SK-N-SH (cell line): ENCODE results near the gene RAD52. TPM values are rescaled to one million over a fixed set of nuclear protein-coding genes. Genes with fewer than 3 reads are reported as not detected.

Source experiments
- CTCF ChIA-PET: fragments of 300-600, 350-600 bp; formaldehyde crosslinking; extraction: SDS; loops from one replicate; lab custom pipeline; 2021; lab: Yijun Ruan, JAX
- POLR2A ChIA-PET: fragments of 350-600 bp; sonication (Branson Sonifier 250); formaldehyde crosslinking; extraction: SDS; loops from one replicate; lab custom pipeline; 2020; ENCODE audit warnings: antibody characterized with exemption, inconsistent platforms; lab: Yijun Ruan, JAX
- DNase-seq: peaks from one replicate; pipeline ENCODE4 v3.0.0; 2012
- H2AFZ ChIP-seq: fragments of 200-600 bp; sonication (generic); 2 replicates; pipeline ENCODE4 v1.8.1; 2016; ENCODE audit warnings: antibody characterized with exemption, mild to moderate bottlenecking, low read depth
- H3F3A ChIP-seq: fragments of 200-600 bp; sonication (generic); replicated peaks from 2 replicates; pipeline ENCODE3; 2016; ENCODE audit warnings: antibody characterized with exemption, mild to moderate bottlenecking; ENCODE audit not compliant: insufficient read depth
- H3K27ac ChIP-seq, 2 experiments: fragments of 200-500 bp in 1 of 2; fragments of 200-600 bp in 1 of 2; sonication (Bioruptor generic) in 1 of 2; sonication (generic), shearing (Covaris generic) in 1 of 2; 2 replicates each; pipeline versions ENCODE4 v1.5.1 to v1.6.1; 2014 to 2016; ENCODE audit warnings: low read depth in 2 of 2, inconsistent platforms in 1 of 2, low read length in 1 of 2, mild to moderate bottlenecking in 1 of 2, mixed read lengths in 1 of 2
- H3K27me3 ChIP-seq: fragments of 200-600 bp; sonication (generic), shearing (Covaris generic); 2 replicates; pipeline ENCODE4 v1.6.1; 2016; ENCODE audit warnings: mixed run types; ENCODE audit not compliant: insufficient read depth
- H3K36me3 ChIP-seq, 2 experiments: fragments of 200-500 bp in 1 of 2; fragments of 200-600 bp in 1 of 2; sonication (Bioruptor generic) in 1 of 2; sonication (generic) in 1 of 2; replicated peaks in 1 of 2; 2 replicates each; pipeline versions ENCODE3 to v1.5.1; 2014 to 2016; ENCODE audit warnings: low read length in 1 of 2, mild to moderate bottlenecking in 1 of 2; ENCODE audit not compliant: insufficient read depth in 2 of 2, control insufficient read depth in 1 of 2
- H3K4me1 ChIP-seq, 2 experiments: fragments of 200-500 bp in 1 of 2; fragments of 200-600 bp in 1 of 2; sonication (Bioruptor generic) in 1 of 2; sonication (generic), shearing (Covaris generic) in 1 of 2; 2 replicates each; pipeline versions ENCODE4 v1.5.1 to v1.6.1; 2014 to 2016; ENCODE audit warnings: low read depth in 1 of 2, low read length in 1 of 2, mixed run types in 1 of 2; ENCODE audit not compliant: insufficient read depth in 2 of 2, control insufficient read depth in 1 of 2
- H3K4me2 ChIP-seq: fragments of 200-600 bp; sonication (generic), shearing (Covaris generic); 2 replicates; pipeline ENCODE4 v1.6.1; 2017; ENCODE audit warnings: mixed run types
- H3K4me3 ChIP-seq, 2 experiments: fragments of 200-500 bp in 1 of 2; fragments of 200-600 bp in 1 of 2; sonication (Bioruptor generic) in 1 of 2; sonication (generic), shearing (Covaris generic) in 1 of 2; 2 replicates each; pipeline versions ENCODE4 v1.5.1 to v1.8.1; 2014 to 2016; ENCODE audit warnings: low read depth in 2 of 2, inconsistent platforms in 1 of 2, low read length in 1 of 2, mild to moderate bottlenecking in 1 of 2, mixed read lengths in 1 of 2, moderate library complexity in 1 of 2
- H3K79me2 ChIP-seq: fragments of 200-600 bp; sonication (generic); 2 replicates; pipeline ENCODE4 v1.8.1; 2017; ENCODE audit warnings: mild to moderate bottlenecking; ENCODE audit not compliant: insufficient read depth
- H3K9ac ChIP-seq: fragments of 200-600 bp; sonication (generic); 2 replicates; pipeline ENCODE4 v1.6.1; 2017; ENCODE audit warnings: mixed run types
- H3K9me2 ChIP-seq: fragments of 200-600 bp; sonication (generic); 2 replicates; pipeline ENCODE4 v1.6.1; 2017; ENCODE audit warnings: mixed run types
- H3K9me3 ChIP-seq: fragments of 200-600 bp; sonication (generic); 2 replicates; pipeline ENCODE4 v1.6.1; 2017; ENCODE audit warnings: mixed run types, mild to moderate bottlenecking, moderate library complexity
- H4K20me1 ChIP-seq: fragments of 200-600 bp; sonication (generic); 2 replicates; pipeline ENCODE4 v1.6.1; 2017; ENCODE audit warnings: mild to moderate bottlenecking, mixed run types; ENCODE audit not compliant: insufficient read depth
- CHD2 ChIP-seq: fragments of 150-350 bp; IDR thresholded peaks from 2 replicates; pipeline ENCODE4 v1.6.1; 2018; ENCODE audit warnings: low read length; ENCODE audit not compliant: partially characterized antibody
- ELF1 ChIP-seq: IDR thresholded peaks from 2 replicates; pipeline ENCODE4 v1.4.0; 2012
- EP300 ChIP-seq, 2 experiments: IDR thresholded peaks; 2 replicates each; pipeline versions ENCODE4 v1.4.0 to v1.6.1; 2012; ENCODE audit warnings: borderline replicate concordance in 1 of 2, low read depth in 1 of 2, low read length in 1 of 2
- EZH2phosphoT487 ChIP-seq: fragments of 200-600 bp; sonication (generic); IDR thresholded peaks from 2 replicates; pipeline ENCODE4 v1.6.1; 2017; ENCODE audit warnings: low read depth, mixed run types, mild to moderate bottlenecking, antibody characterized with exemption, moderate library complexity, borderline replicate concordance
- FOSL2 ChIP-seq: IDR thresholded peaks from 2 replicates; pipeline ENCODE4 v1.4.0; 2012; ENCODE audit warnings: low read depth, mild to moderate bottlenecking, moderate library complexity, borderline replicate concordance
- FOXJ3 ChIP-seq: sonication (generic); formaldehyde crosslinking; IDR thresholded peaks from 2 replicates; pipeline ENCODE4 v1.5.1; 2020; ENCODE audit warnings: mild to moderate bottlenecking, missing genetic modification reagents
- FOXM1 ChIP-seq: IDR thresholded peaks from 2 replicates; pipeline ENCODE4 v1.4.0; 2012; ENCODE audit warnings: low read depth, mild to moderate bottlenecking
- GABPA ChIP-seq: IDR thresholded peaks from 2 replicates; pipeline ENCODE4 v1.4.0; 2012; ENCODE audit warnings: low read depth, mild to moderate bottlenecking
- IRF3 ChIP-seq: fragments of 150-350 bp; IDR thresholded peaks from 2 replicates; pipeline ENCODE4 v1.6.1; 2016; ENCODE audit warnings: mild to moderate bottlenecking, low read depth, low read length
- NRF1 ChIP-seq: IDR thresholded peaks from 2 replicates; pipeline ENCODE4 v1.6.1; 2012; ENCODE audit warnings: low read depth, mild to moderate bottlenecking, low read length
- PBX3 ChIP-seq: IDR thresholded peaks from 2 replicates; pipeline ENCODE4; 2012
- POLR2AphosphoS5 ChIP-seq: IDR thresholded peaks from 2 replicates; pipeline ENCODE4 v1.6.1; 2012; ENCODE audit warnings: low read depth, low read length
- RAD21 ChIP-seq: IDR thresholded peaks from 2 replicates; pipeline ENCODE4 v1.6.1; 2012; ENCODE audit warnings: mild to moderate bottlenecking, low read length
- RFX5 ChIP-seq: IDR thresholded peaks from 2 replicates; pipeline ENCODE4 v1.6.1; 2012; ENCODE audit warnings: mild to moderate bottlenecking, improper control_type of control experiment, low read length
- SIN3A ChIP-seq: IDR thresholded peaks from 2 replicates; pipeline ENCODE4 v1.6.1; 2012; ENCODE audit warnings: low read depth, mild to moderate bottlenecking, low read length, moderate library complexity, borderline replicate concordance
- SMC3 ChIP-seq: IDR thresholded peaks from 2 replicates; pipeline ENCODE4 v1.6.1; 2012; ENCODE audit warnings: low read depth, low read length, improper control_type of control experiment
- TCF12 ChIP-seq: IDR thresholded peaks from 2 replicates; pipeline ENCODE4 v1.4.0; 2012
- TEAD4 ChIP-seq: IDR thresholded peaks from 2 replicates; pipeline ENCODE4 v1.4.0; 2012; ENCODE audit warnings: mild to moderate bottlenecking, borderline replicate concordance; ENCODE audit not compliant: insufficient read depth
- USF1 ChIP-seq: IDR thresholded peaks from 2 replicates; pipeline ENCODE4 v1.4.0; 2012; ENCODE audit warnings: low read depth, borderline replicate concordance
- YY1 ChIP-seq: IDR thresholded peaks from 2 replicates; pipeline ENCODE4 v1.4.0; 2012; ENCODE audit warnings: low read depth, mild to moderate bottlenecking
- WGBS: methylation state at CpG from one replicate; pipeline ENCODE4 v1.1.6; 2017; ENCODE audit warnings: low lambda C conversion rate; 5-methylcytosine and 5-hydroxymethylcytosine counted together
- polyA plus RNA-seq, 3 experiments: library from polyadenylated mRNA; depleted of rRNA; stranded (reverse); fragments of >200 nt; gene quantifications; 2 replicates each; pipeline ENCODE4 v1.2.3, GENCODE V29; 2012

Gene RAD52
- polyA plus RNA-seq, 1 of the 3 experiments (the other 2 are of a cell fraction), result 11.2 TPM

- Histone ChIP-seq H3K79me2 (no peaks in the 10 kb centered on the region), H3K4me2 (no peak overlapping the region), H3K27me3 (no peaks in the 10 kb centered on the region), H3K36me3 (no peaks in the 10 kb centered on the region), H3K9me3 (no peaks in the 10 kb centered on the region), H3K27ac (no peak overlapping the region), H3F3A (peaks cover 3% of the 10 kb centered on the region), H4K20me1 (no peaks in the 10 kb centered on the region), H2AFZ (no peak overlapping the region), H3K9me2 (no peaks in the 10 kb centered on the region), H3K4me1 (no peaks in the 10 kb centered on the region; a peak in 1 of 4 replicates), H3K9ac (no peak overlapping the region), H3K4me3 (no peak overlapping the region)
- DNase-seq, result no peak
- ChIA-PET POLR2A (no interaction called here), CTCF (no interaction called here)
- WGBS, result 85% methylated on average over 4 of the region's 4 CpGs
- no peak for TF ChIP-seq FOXJ3
- no peak for TF ChIP-seq PBX3
- no peak for TF ChIP-seq FOXM1
- no peak for TF ChIP-seq ELF1
- no peak for TF ChIP-seq TEAD4
- TF ChIP-seq TCF12, result no peak
- no peak for TF ChIP-seq EP300 (IDR thresholded peaks at IDR 0.05; ENCODE audit: borderline replicate concordance in 1 of 2, low read depth in 1 of 2, low read length in 1 of 2)
- no peak for TF ChIP-seq POLR2AphosphoS5
- TF ChIP-seq IRF3, result no peak
- no peak for TF ChIP-seq RFX5
- TF ChIP-seq YY1, result no peak
- TF ChIP-seq GABPA, result no peak
- no peak for TF ChIP-seq SMC3
- no peak for TF ChIP-seq RAD21
- no peak for TF ChIP-seq CHD2
- TF ChIP-seq SIN3A, result no peak
- TF ChIP-seq USF1, result no peak
- no peak for TF ChIP-seq FOSL2
- no peak for TF ChIP-seq EZH2phosphoT487
- TF ChIP-seq NRF1, result no peak
These were observed 24.9 kb upstream of the RAD52 start for GRCh38 chr12:974271-974862.
